LNCaP clone FGC (cell line): ENCODE results near the gene SND1.

Source experiments
- DNase-seq: peaks from one replicate; pipeline ENCODE4 v3.0.0-alpha.2; 2011; ENCODE audit warnings: low read depth
- H3K4me3 ChIP-seq: 2 replicates; pipeline ENCODE4 v1.5.1; 2011; ENCODE audit warnings: mild to moderate bottlenecking, low read depth, low read length, control low read depth
- CTCF ChIP-seq: IDR thresholded peaks from 2 replicates; pipeline ENCODE4 v1.5.1; 2012; ENCODE audit warnings: mild to moderate bottlenecking; ENCODE audit not compliant: control insufficient read depth, insufficient read depth; ENCODE audit errors: extremely low read depth

Gene SND1

GRCh38 chr7:128020159-128020558 is 368.2 kb downstream of the SND1 start:
- 0 out of 2 replicates have a peak, but pooled peaks have one; percentile 9 for TF ChIP-seq CTCF
- no peak overlapping the region for H3K4me3 ChIP-seq
- DNase-seq = no peak

- H3K4me3 ChIP-seq = no peak overlapping the region
- no peak for DNase-seq
- no peak for TF ChIP-seq CTCF
These were observed 369.4 kb downstream of the SND1 start for GRCh38 chr7:128021366-128021765.

GRCh38 chr7:128022631-128023532 is 370.9 kb downstream of the SND1 start:
- DNase-seq = no peak
- no peak for TF ChIP-seq CTCF

GRCh38 chr7:128024151-128024550 is 372.2 kb downstream of the SND1 start:
- H3K4me3 ChIP-seq = no peak overlapping the region
- no peak for DNase-seq
- no peak for TF ChIP-seq CTCF

More at GRCh38 chr7:128022631-128023532, 370.9 kb downstream of the SND1 start:
- H3K4me3 ChIP-seq = no peak overlapping the region

GRCh38 chr7:128025380-128025779 is 373.4 kb downstream of the SND1 start:
- no peak overlapping the region for H3K4me3 ChIP-seq
- DNase-seq = no peak
- TF ChIP-seq CTCF = no peak

GRCh38 chr7:128025819-128026218 is 373.8 kb downstream of the SND1 start:
- no peak for DNase-seq
- no peak for TF ChIP-seq CTCF
- H3K4me3 ChIP-seq = no peak overlapping the region

GRCh38 chr7:128026551-128026950 is 374.6 kb downstream of the SND1 start:
- no peak for TF ChIP-seq CTCF
- H3K4me3 ChIP-seq = no peak overlapping the region
- no peak for DNase-seq
